ENCODE data around the gene LRRC45.

Gene LRRC45

GRCh38 chr17:82023447-82024241 lies 539 bp downstream of the LRRC45 start (continued):
- TF ChIP-seq ZNF677 (tag by site-specific recombination; IDR thresholded peaks at IDR 0.05) (no peak), ZNF37A (tag by site-specific recombination; IDR thresholded peaks at IDR 0.05) (no peak), ZNF214 (tag by site-specific recombination; IDR thresholded peaks at IDR 0.05; ENCODE audit: borderline replicate concordance) (no peak), GLIS1 (tag by site-specific recombination; IDR thresholded peaks at IDR 0.05) (peak; percentile 7), ZNF488 (tag by site-specific recombination; IDR thresholded peaks at IDR 0.05) (no peak), ZBTB11 (tag by site-specific recombination; conservative IDR thresholded peaks at IDR 0.05; ENCODE audit: low read depth) (peak; percentile 49), ZNF292 (tag by site-specific recombination; IDR thresholded peaks at IDR 0.05; ENCODE audit: borderline replicate concordance, low read depth) (no peak), ZNF248 (tag by site-specific recombination; IDR thresholded peaks at IDR 0.05) (no peak), ZNF596 (tag by site-specific recombination; IDR thresholded peaks at IDR 0.05) (no peak), MYNN (tag by site-specific recombination; IDR thresholded peaks at IDR 0.05; ENCODE audit: borderline replicate concordance) (peak; percentile 42; the same call in 1 of the 2 replicates), ZIC2 (tag by site-specific recombination; IDR thresholded peaks at IDR 0.05) (peak; percentile 69; the same call in 1 of the 2 replicates), ZNF549 (tag by site-specific recombination; IDR thresholded peaks at IDR 0.05) (no peak), ZSCAN16 (tag by site-specific recombination; IDR thresholded peaks at IDR 0.05) (no peak), ZFHX2 (tag by site-specific recombination; conservative IDR thresholded peaks at IDR 0.05) (peak; percentile 65), ZNF423 (tag by site-specific recombination; IDR thresholded peaks at IDR 0.05) (no peak), ZNF747 (tag by site-specific recombination; IDR thresholded peaks at IDR 0.05) (no peak), ZNF548 (tag by site-specific recombination; IDR thresholded peaks at IDR 0.05) (no peak), ZNF704 (tag by site-specific recombination; IDR thresholded peaks at IDR 0.05) (no peak), SP7 (tag by site-specific recombination; IDR thresholded peaks at IDR 0.05) (peak; percentile 35; the same call in 1 of the 2 replicates), ZNF692 (tag by site-specific recombination; IDR thresholded peaks at IDR 0.05) (no peak), ZNF624 (tag by site-specific recombination; IDR thresholded peaks at IDR 0.05) (no peak), ZBTB17 (tag by site-specific recombination; IDR thresholded peaks at IDR 0.05) (peak; percentile 58), KLF17 (tag by site-specific recombination; IDR thresholded peaks at IDR 0.05) (0 out of 2 replicates have a peak, but pooled peaks have one; percentile 21), REPIN1 (tag by site-specific recombination; IDR thresholded peaks at IDR 0.05; ENCODE audit: low read depth) (no peak; the same call in 1 of the 2 replicates), ZNF530 (tag by site-specific recombination; IDR thresholded peaks at IDR 0.05; ENCODE audit: low read depth) (no peak), EGR2 (tag by site-specific recombination; IDR thresholded peaks at IDR 0.05; ENCODE audit: low read depth) (peak; percentile 60)
- TF ChIP-seq, protein P1, sequence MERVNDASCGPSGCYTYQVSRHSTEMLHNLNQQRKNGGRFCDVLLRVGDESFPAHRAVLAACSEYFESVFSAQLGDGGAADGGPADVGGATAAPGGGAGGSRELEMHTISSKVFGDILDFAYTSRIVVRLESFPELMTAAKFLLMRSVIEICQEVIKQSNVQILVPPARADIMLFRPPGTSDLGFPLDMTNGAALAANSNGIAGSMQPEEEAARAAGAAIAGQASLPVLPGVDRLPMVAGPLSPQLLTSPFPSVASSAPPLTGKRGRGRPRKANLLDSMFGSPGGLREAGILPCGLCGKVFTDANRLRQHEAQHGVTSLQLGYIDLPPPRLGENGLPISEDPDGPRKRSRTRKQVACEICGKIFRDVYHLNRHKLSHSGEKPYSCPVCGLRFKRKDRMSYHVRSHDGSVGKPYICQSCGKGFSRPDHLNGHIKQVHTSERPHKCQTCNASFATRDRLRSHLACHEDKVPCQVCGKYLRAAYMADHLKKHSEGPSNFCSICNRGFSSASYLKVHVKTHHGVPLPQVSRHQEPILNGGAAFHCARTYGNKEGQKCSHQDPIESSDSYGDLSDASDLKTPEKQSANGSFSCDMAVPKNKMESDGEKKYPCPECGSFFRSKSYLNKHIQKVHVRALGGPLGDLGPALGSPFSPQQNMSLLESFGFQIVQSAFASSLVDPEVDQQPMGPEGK (tag by site-specific recombination; IDR thresholded peaks at IDR 0.05): peak; percentile 59; the same call in 1 of the 2 replicates
- TF ChIP-seq, protein P2, sequence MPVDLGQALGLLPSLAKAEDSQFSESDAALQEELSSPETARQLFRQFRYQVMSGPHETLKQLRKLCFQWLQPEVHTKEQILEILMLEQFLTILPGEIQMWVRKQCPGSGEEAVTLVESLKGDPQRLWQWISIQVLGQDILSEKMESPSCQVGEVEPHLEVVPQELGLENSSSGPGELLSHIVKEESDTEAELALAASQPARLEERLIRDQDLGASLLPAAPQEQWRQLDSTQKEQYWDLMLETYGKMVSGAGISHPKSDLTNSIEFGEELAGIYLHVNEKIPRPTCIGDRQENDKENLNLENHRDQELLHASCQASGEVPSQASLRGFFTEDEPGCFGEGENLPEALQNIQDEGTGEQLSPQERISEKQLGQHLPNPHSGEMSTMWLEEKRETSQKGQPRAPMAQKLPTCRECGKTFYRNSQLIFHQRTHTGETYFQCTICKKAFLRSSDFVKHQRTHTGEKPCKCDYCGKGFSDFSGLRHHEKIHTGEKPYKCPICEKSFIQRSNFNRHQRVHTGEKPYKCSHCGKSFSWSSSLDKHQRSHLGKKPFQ (tag by site-specific recombination; IDR thresholded peaks at IDR 0.05): no peak

Measured in HEK293 (cell line).